HUES6 (cell line): ENCODE results near the gene EDA2R.

Source experiments
- H3K27ac ChIP-seq: 2 replicates; pipeline ENCODE4 v1.7.0; 2013; ENCODE audit warnings: low read depth, mild to moderate bottlenecking, low read length, inconsistent platforms
- H3K27me3 ChIP-seq: 2 replicates; pipeline ENCODE4 v1.6.1; 2013; ENCODE audit warnings: low read length; ENCODE audit not compliant: control insufficient read depth, insufficient read depth
- H3K36me3 ChIP-seq: 2 replicates; pipeline ENCODE4 v1.6.1; 2013; ENCODE audit warnings: low read length; ENCODE audit not compliant: control insufficient read depth, insufficient read depth
- H3K4me1 ChIP-seq: 2 replicates; pipeline ENCODE4 v1.6.1; 2013; ENCODE audit warnings: low read length; ENCODE audit not compliant: control insufficient read depth, insufficient read depth
- H3K4me3 ChIP-seq: 2 replicates; pipeline ENCODE4 v1.5.1; 2013; ENCODE audit warnings: low read depth, low read length
- H3K9ac ChIP-seq: one replicate; pipeline ENCODE4 v1.6.1; 2013; ENCODE audit warnings: mild to moderate bottlenecking, low read length
- H3K9me3 ChIP-seq: 2 replicates; pipeline ENCODE4 v1.6.1; 2013; ENCODE audit warnings: low read depth, low read length; ENCODE audit not compliant: control insufficient read depth, insufficient read depth

The EDA2R gene

DNA sequence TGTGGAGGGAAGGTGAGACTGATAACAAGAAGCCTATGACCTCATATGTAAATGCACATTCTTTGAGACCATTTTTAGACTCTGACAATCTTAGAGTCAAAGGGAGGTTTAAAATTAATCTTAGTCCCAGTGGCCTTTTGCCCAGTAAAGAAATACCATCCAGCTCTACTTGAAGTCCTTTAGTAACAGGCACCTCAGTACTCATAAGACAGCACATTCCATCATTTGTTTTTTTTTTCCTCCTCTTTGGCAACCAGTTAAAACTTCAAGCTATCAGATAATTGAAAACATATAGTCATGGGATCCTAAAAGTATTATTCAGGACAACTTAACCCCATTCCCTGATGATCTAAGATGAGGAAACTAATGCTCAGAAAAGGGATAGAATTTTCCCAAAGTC lies 4.6 kb downstream of the EDA2R start:
- H3K27ac ChIP-seq, result no peak overlapping the region

GRCh38 chrX:66633541-66633940 lies 5.3 kb downstream of the EDA2R start:
- Histone ChIP-seq H3K9me3 (peaks cover 18% of the 10 kb centered on the region), H3K27me3 (no peaks in the 10 kb centered on the region), H3K4me1 (peaks cover 15% of the 10 kb centered on the region; the same call in 1 of the 2 replicates), H3K36me3 (no peaks in the 10 kb centered on the region), H3K4me3 (no peak overlapping the region), H3K9ac (no peak overlapping the region), H3K27ac (no peak overlapping the region)

More for the DNA sequence above, 4.6 kb downstream of the EDA2R start:
- Histone ChIP-seq H3K9ac (no peak overlapping the region), H3K27me3 (no peaks in the 10 kb centered on the region), H3K36me3 (no peaks in the 10 kb centered on the region), H3K4me3 (no peak overlapping the region), H3K9me3 (peaks cover 14% of the 10 kb centered on the region), H3K4me1 (peaks cover 16% of the 10 kb centered on the region; the same call in 1 of the 2 replicates)

DNA sequence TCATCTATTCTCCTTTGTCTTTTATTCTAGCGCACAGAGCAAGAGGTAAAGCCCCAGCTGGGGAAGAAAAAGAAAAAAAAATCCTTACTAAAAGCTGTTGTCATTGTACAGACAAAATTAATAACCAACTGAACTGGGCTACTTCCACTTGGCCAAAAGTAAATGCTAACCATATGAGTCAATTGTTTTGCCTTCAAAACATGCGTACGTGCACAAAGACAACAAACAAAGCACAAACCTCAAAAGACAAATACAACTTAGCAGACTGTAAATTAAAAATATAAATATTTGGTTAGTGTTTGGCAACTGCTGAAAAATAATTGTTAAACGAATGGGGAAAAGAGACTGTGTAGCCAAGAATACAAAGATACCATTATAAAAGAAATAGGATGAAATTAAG lies 5.9 kb downstream of the EDA2R start:
- Histone ChIP-seq H3K4me1 (peaks cover 15% of the 10 kb centered on the region; the same call in 1 of the 2 replicates), H3K27me3 (no peaks in the 10 kb centered on the region), H3K27ac (no peak overlapping the region), H3K9ac (no peak overlapping the region), H3K9me3 (peaks cover 17% of the 10 kb centered on the region), H3K36me3 (no peaks in the 10 kb centered on the region), H3K4me3 (no peak overlapping the region)

DNA sequence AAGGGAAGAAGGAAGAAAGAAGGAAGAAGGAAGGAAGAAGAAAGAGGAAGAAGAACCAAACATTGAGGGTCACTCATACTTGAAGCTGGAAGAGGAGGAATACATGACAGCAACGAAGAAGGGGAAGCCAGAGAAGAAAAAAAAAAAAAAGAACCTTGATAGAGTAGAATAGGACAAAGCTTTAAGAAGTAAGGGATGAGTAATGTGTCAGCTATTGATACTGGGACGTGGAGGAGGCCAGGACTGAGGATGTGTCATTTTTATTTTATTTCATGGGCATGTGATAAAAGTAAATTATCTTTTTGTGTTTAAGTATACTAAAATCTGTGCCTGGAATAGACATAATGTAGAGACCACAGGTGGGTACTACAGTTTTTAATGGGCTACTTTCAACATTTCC lies 6.4 kb downstream of the EDA2R start:
- H3K27ac ChIP-seq, result no peak overlapping the region
- H3K4me3 ChIP-seq, result no peak overlapping the region
- H3K4me1 ChIP-seq, result peaks cover 15% of the 10 kb centered on the region; the same call in 1 of the 2 replicates

DNA sequence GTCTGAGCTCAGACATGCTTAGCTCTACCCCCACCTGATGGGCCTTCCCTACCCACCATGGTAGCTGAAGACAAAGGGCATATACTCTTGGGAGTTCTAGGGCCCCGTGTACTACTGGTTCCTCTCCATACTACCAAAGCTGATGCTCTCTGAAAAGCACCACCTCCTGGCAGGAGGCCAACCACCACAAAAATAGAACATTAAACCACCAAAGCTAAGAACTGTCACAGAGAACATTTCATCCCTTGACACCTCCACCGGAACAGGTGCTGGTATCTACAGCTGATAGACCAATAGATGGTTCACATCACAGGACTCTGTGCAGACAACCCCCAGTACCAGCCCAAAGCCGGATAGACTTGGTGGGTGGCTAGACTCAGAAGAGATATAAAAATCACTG lies 13.4 kb downstream of the EDA2R start:
- Histone ChIP-seq H3K9me3 (peaks cover 29% of the 10 kb centered on the region), H3K36me3 (no peaks in the 10 kb centered on the region), H3K4me1 (no peaks in the 10 kb centered on the region), H3K27ac (no peak overlapping the region), H3K9ac (no peak overlapping the region), H3K27me3 (no peaks in the 10 kb centered on the region), H3K4me3 (no peak overlapping the region)

More for the DNA sequence above, 6.4 kb downstream of the EDA2R start:
- Histone ChIP-seq H3K36me3 (no peaks in the 10 kb centered on the region), H3K9ac (no peak overlapping the region), H3K27me3 (no peaks in the 10 kb centered on the region), H3K9me3 (peaks cover 17% of the 10 kb centered on the region)

DNA sequence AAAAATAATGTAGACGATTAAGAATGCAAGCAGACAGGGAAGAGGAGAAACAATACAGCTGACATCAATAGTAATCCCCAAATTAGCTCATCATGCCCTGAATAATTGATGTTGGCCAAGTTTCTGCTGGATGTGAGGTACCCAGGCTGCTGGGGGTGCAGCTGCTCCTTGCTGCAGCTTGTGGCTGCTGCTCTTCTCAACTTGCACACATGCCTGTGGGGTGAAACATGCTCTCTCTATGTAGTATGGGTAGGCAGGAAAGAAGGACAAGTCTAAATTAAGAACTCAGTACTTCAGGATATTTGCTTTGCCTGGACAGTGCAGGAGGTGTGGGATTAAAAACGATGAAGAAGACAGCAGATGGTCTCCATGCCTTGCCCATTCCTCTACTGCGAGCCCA lies 16.7 kb downstream of the EDA2R start:
- peaks cover 22% of the 10 kb centered on the region; the same call in 1 of the 2 replicates for H3K9me3 ChIP-seq
- no peaks in the 10 kb centered on the region for H3K4me1 ChIP-seq
- no peak overlapping the region for H3K9ac ChIP-seq

GRCh38 chrX:66616944-66617343 lies 21.9 kb downstream of the EDA2R start:
- H3K9me3 ChIP-seq, result peaks cover 7% of the 10 kb centered on the region; the same call in 1 of the 2 replicates
- peaks cover 11% of the 10 kb centered on the region; the same call in 1 of the 2 replicates for H3K36me3 ChIP-seq

More for the DNA sequence above, 16.7 kb downstream of the EDA2R start:
- Histone ChIP-seq H3K36me3 (no peaks in the 10 kb centered on the region), H3K4me3 (no peak overlapping the region), H3K27me3 (no peaks in the 10 kb centered on the region), H3K27ac (no peak overlapping the region)

GRCh38 chrX:66602381-66602938 lies 36.4 kb downstream of the EDA2R start:
- H3K27ac ChIP-seq, result no peak overlapping the region
- no peak overlapping the region for H3K9ac ChIP-seq
- peaks cover 65% of the 10 kb centered on the region for H3K36me3 ChIP-seq
- no peak overlapping the region for H3K4me3 ChIP-seq
- H3K9me3 ChIP-seq, result peaks cover 12% of the 10 kb centered on the region; the same call in 1 of the 2 replicates
- H3K27me3 ChIP-seq, result no peaks in the 10 kb centered on the region
- H3K4me1 ChIP-seq, result no peaks in the 10 kb centered on the region

More at GRCh38 chrX:66616944-66617343, 21.9 kb downstream of the EDA2R start:
- Histone ChIP-seq H3K4me3 (no peak overlapping the region), H3K27me3 (no peaks in the 10 kb centered on the region), H3K4me1 (no peaks in the 10 kb centered on the region), H3K9ac (no peak overlapping the region), H3K27ac (no peak overlapping the region)

DNA sequence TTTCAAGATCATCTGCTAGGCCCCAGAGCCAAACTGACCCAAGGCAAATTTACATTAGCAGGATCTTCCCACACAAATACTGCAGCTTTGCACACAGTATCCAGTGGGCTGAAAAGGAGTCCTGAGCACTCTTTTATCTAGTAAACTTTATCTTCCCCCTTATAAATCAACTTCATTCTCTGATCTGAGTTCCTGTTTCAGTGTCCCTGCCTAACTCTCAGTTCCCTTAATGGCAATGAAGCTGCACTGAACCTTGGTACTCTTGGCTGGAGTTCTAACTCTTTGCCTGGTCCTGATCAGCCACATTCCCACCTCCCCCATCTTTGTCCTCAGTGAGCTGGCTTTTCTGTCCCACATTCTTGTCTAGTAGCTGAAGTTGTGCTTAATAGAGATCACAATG lies 37.4 kb downstream of the EDA2R start:
- Histone ChIP-seq H3K36me3 (peaks cover 74% of the 10 kb centered on the region), H3K27ac (no peak overlapping the region), H3K4me1 (no peaks in the 10 kb centered on the region), H3K9ac (no peak overlapping the region), H3K9me3 (peaks cover 16% of the 10 kb centered on the region; the same call in 1 of the 2 replicates), H3K4me3 (no peak overlapping the region), H3K27me3 (no peaks in the 10 kb centered on the region)

DNA sequence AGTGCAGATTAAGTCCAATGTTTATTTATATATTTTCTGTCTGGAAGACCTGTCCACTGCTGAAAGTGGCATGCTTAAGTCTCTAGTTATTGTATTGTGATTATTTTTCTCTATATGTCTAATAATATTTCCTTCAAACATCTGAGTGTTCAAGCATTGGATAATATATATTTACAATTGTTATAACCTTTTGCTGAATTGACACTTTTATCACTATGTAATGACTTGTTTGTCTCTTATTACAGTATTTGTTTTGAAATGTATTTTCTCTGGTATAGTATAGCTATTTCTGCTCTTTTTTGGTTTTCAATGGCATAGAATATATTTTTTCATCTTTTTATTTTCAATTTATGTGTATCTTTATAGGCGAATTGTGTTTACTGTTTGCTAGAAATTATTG lies 59.7 kb downstream of the EDA2R start:
- Histone ChIP-seq H3K27ac (no peak overlapping the region), H3K9ac (no peak overlapping the region), H3K4me1 (no peaks in the 10 kb centered on the region), H3K9me3 (peaks cover 17% of the 10 kb centered on the region; the same call in 1 of the 2 replicates), H3K4me3 (no peak overlapping the region), H3K27me3 (no peaks in the 10 kb centered on the region), H3K36me3 (no peaks in the 10 kb centered on the region)

DNA sequence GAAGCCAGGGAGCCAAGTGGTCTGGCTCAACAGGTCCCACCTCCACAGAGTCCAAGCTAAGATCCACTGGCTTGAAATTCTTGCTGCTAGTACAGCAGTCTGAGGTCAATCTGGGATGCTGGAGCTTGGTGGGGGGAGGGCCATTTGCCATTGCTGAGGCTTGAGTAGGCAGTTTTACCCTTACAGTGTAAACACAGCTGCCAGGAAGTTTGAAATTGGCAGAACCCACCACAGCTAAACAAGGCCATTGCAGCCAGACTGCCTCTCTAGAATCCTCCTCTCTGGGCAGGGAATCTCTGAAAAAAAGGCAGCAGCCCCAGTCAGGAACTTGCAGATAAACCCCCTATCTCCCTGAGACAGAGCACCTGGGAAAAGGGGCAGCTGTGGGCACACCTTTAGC lies 84.9 kb downstream of the EDA2R start:
- no peak overlapping the region for H3K9ac ChIP-seq

More for the DNA sequence above, 84.9 kb downstream of the EDA2R start:
- Histone ChIP-seq H3K9me3 (peaks cover 14% of the 10 kb centered on the region; the same call in 1 of the 2 replicates), H3K27me3 (no peaks in the 10 kb centered on the region), H3K27ac (no peak overlapping the region), H3K4me3 (no peak overlapping the region), H3K4me1 (no peaks in the 10 kb centered on the region), H3K36me3 (no peaks in the 10 kb centered on the region)
